SK-N-SH (cell line): ENCODE data around the gene PI4K2A. TPM values are rescaled to one million over a fixed set of nuclear protein-coding genes. Genes with fewer than 3 reads are reported as not detected.

Source experiments
- CTCF ChIA-PET: fragments of 300-600, 350-600 bp; formaldehyde crosslinking; extraction: SDS; loops from one replicate; lab custom pipeline; 2021; lab: Yijun Ruan, JAX
- POLR2A ChIA-PET: fragments of 350-600 bp; sonication (Branson Sonifier 250); formaldehyde crosslinking; extraction: SDS; loops from one replicate; lab custom pipeline; 2020; ENCODE audit warnings: antibody characterized with exemption, inconsistent platforms; lab: Yijun Ruan, JAX
- DNase-seq: peaks from one replicate; pipeline ENCODE4 v3.0.0; 2012
- H2AFZ ChIP-seq: fragments of 200-600 bp; sonication (generic); 2 replicates; pipeline ENCODE4 v1.8.1; 2016; ENCODE audit warnings: antibody characterized with exemption, mild to moderate bottlenecking, low read depth
- H3F3A ChIP-seq: fragments of 200-600 bp; sonication (generic); replicated peaks from 2 replicates; pipeline ENCODE3; 2016; ENCODE audit warnings: antibody characterized with exemption, mild to moderate bottlenecking; ENCODE audit not compliant: insufficient read depth
- H3K27ac ChIP-seq, 2 experiments: fragments of 200-500 bp in 1 of 2; fragments of 200-600 bp in 1 of 2; sonication (Bioruptor generic) in 1 of 2; sonication (generic), shearing (Covaris generic) in 1 of 2; 2 replicates each; pipeline versions ENCODE4 v1.5.1 to v1.6.1; 2014 to 2016; ENCODE audit warnings: low read depth in 2 of 2, inconsistent platforms in 1 of 2, low read length in 1 of 2, mild to moderate bottlenecking in 1 of 2, mixed read lengths in 1 of 2
- H3K27me3 ChIP-seq: fragments of 200-600 bp; sonication (generic), shearing (Covaris generic); 2 replicates; pipeline ENCODE4 v1.6.1; 2016; ENCODE audit warnings: mixed run types; ENCODE audit not compliant: insufficient read depth
- H3K36me3 ChIP-seq, 2 experiments: fragments of 200-500 bp in 1 of 2; fragments of 200-600 bp in 1 of 2; sonication (Bioruptor generic) in 1 of 2; sonication (generic) in 1 of 2; replicated peaks in 1 of 2; 2 replicates each; pipeline versions ENCODE3 to v1.5.1; 2014 to 2016; ENCODE audit warnings: low read length in 1 of 2, mild to moderate bottlenecking in 1 of 2; ENCODE audit not compliant: insufficient read depth in 2 of 2, control insufficient read depth in 1 of 2
- H3K4me1 ChIP-seq, 2 experiments: fragments of 200-500 bp in 1 of 2; fragments of 200-600 bp in 1 of 2; sonication (Bioruptor generic) in 1 of 2; sonication (generic), shearing (Covaris generic) in 1 of 2; 2 replicates each; pipeline versions ENCODE4 v1.5.1 to v1.6.1; 2014 to 2016; ENCODE audit warnings: low read depth in 1 of 2, low read length in 1 of 2, mixed run types in 1 of 2; ENCODE audit not compliant: insufficient read depth in 2 of 2, control insufficient read depth in 1 of 2
- H3K4me2 ChIP-seq: fragments of 200-600 bp; sonication (generic), shearing (Covaris generic); 2 replicates; pipeline ENCODE4 v1.6.1; 2017; ENCODE audit warnings: mixed run types
- H3K4me3 ChIP-seq, 2 experiments: fragments of 200-500 bp in 1 of 2; fragments of 200-600 bp in 1 of 2; sonication (Bioruptor generic) in 1 of 2; sonication (generic), shearing (Covaris generic) in 1 of 2; 2 replicates each; pipeline versions ENCODE4 v1.5.1 to v1.8.1; 2014 to 2016; ENCODE audit warnings: low read depth in 2 of 2, inconsistent platforms in 1 of 2, low read length in 1 of 2, mild to moderate bottlenecking in 1 of 2, mixed read lengths in 1 of 2, moderate library complexity in 1 of 2
- H3K79me2 ChIP-seq: fragments of 200-600 bp; sonication (generic); 2 replicates; pipeline ENCODE4 v1.8.1; 2017; ENCODE audit warnings: mild to moderate bottlenecking; ENCODE audit not compliant: insufficient read depth
- H3K9ac ChIP-seq: fragments of 200-600 bp; sonication (generic); 2 replicates; pipeline ENCODE4 v1.6.1; 2017; ENCODE audit warnings: mixed run types
- H3K9me2 ChIP-seq: fragments of 200-600 bp; sonication (generic); 2 replicates; pipeline ENCODE4 v1.6.1; 2017; ENCODE audit warnings: mixed run types
- H3K9me3 ChIP-seq: fragments of 200-600 bp; sonication (generic); 2 replicates; pipeline ENCODE4 v1.6.1; 2017; ENCODE audit warnings: mixed run types, mild to moderate bottlenecking, moderate library complexity
- H4K20me1 ChIP-seq: fragments of 200-600 bp; sonication (generic); 2 replicates; pipeline ENCODE4 v1.6.1; 2017; ENCODE audit warnings: mild to moderate bottlenecking, mixed run types; ENCODE audit not compliant: insufficient read depth
- CTCF ChIP-seq: fragments of 200-600 bp; sonication (generic); IDR thresholded peaks from 2 replicates; pipeline ENCODE4 v1.6.1; 2017; ENCODE audit warnings: antibody characterized with exemption, mild to moderate bottlenecking, moderate library complexity
- EP300 ChIP-seq, 2 experiments: IDR thresholded peaks; 2 replicates each; pipeline versions ENCODE4 v1.4.0 to v1.6.1; 2012; ENCODE audit warnings: borderline replicate concordance in 1 of 2, low read depth in 1 of 2, low read length in 1 of 2
- EZH2phosphoT487 ChIP-seq: fragments of 200-600 bp; sonication (generic); IDR thresholded peaks from 2 replicates; pipeline ENCODE4 v1.6.1; 2017; ENCODE audit warnings: low read depth, mixed run types, mild to moderate bottlenecking, antibody characterized with exemption, moderate library complexity, borderline replicate concordance
- FOXJ3 ChIP-seq: sonication (generic); formaldehyde crosslinking; IDR thresholded peaks from 2 replicates; pipeline ENCODE4 v1.5.1; 2020; ENCODE audit warnings: mild to moderate bottlenecking, missing genetic modification reagents
- FOXM1 ChIP-seq: IDR thresholded peaks from 2 replicates; pipeline ENCODE4 v1.4.0; 2012; ENCODE audit warnings: low read depth, mild to moderate bottlenecking
- IRF3 ChIP-seq: fragments of 150-350 bp; IDR thresholded peaks from 2 replicates; pipeline ENCODE4 v1.6.1; 2016; ENCODE audit warnings: mild to moderate bottlenecking, low read depth, low read length
- MAX ChIP-seq: IDR thresholded peaks from 2 replicates; pipeline ENCODE4 v1.4.0; 2012; ENCODE audit warnings: low read depth
- POLR2AphosphoS5 ChIP-seq: IDR thresholded peaks from 2 replicates; pipeline ENCODE4 v1.6.1; 2012; ENCODE audit warnings: low read depth, low read length
- RAD21 ChIP-seq: IDR thresholded peaks from 2 replicates; pipeline ENCODE4 v1.6.1; 2012; ENCODE audit warnings: mild to moderate bottlenecking, low read length
- REST ChIP-seq: IDR thresholded peaks from 2 replicates; pipeline ENCODE4 v1.6.1; 2012; ENCODE audit warnings: mild to moderate bottlenecking, low read depth, low read length, moderate library complexity
- RFX5 ChIP-seq: IDR thresholded peaks from 2 replicates; pipeline ENCODE4 v1.6.1; 2012; ENCODE audit warnings: mild to moderate bottlenecking, improper control_type of control experiment, low read length
- TAF1 ChIP-seq: IDR thresholded peaks from 2 replicates; pipeline ENCODE4 v1.6.1; 2012; ENCODE audit warnings: low read depth, mild to moderate bottlenecking, low read length, moderate library complexity, borderline replicate concordance
- USF1 ChIP-seq: IDR thresholded peaks from 2 replicates; pipeline ENCODE4 v1.4.0; 2012; ENCODE audit warnings: low read depth, borderline replicate concordance
- USF2 ChIP-seq: fragments of 150-350 bp; IDR thresholded peaks from 2 replicates; pipeline ENCODE4 v1.6.1; 2017; ENCODE audit warnings: antibody characterized with exemption, low read length, low read depth, borderline replicate concordance
- YY1 ChIP-seq: IDR thresholded peaks from 2 replicates; pipeline ENCODE4 v1.4.0; 2012; ENCODE audit warnings: low read depth, mild to moderate bottlenecking
- ZBTB33 ChIP-seq: IDR thresholded peaks from 2 replicates; pipeline ENCODE4 v1.4.0; 2012; ENCODE audit warnings: low read depth, borderline replicate concordance
- whole genome bisulfite sequencing: methylation state at CpG from one replicate; pipeline ENCODE4 v1.1.6; 2017; ENCODE audit warnings: low lambda C conversion rate; 5-methylcytosine and 5-hydroxymethylcytosine counted together
- polyA plus RNA-seq, 3 experiments: library from polyadenylated mRNA; depleted of rRNA; stranded (reverse); fragments of >200 nt; gene quantifications; 2 replicates each; pipeline ENCODE4 v1.2.3, GENCODE V29; 2012

The PI4K2A gene
- polyA plus RNA-seq, 1 of the 3 experiments (the other 2 are of a cell fraction) = 23.8 TPM

- TF ChIP-seq IRF3 = no peak
- TF ChIP-seq FOXM1 = no peak
- TF ChIP-seq YY1 = no peak
- TF ChIP-seq EZH2phosphoT487 = no peak
- no peak for TF ChIP-seq EP300 (IDR thresholded peaks at IDR 0.05; ENCODE audit: borderline replicate concordance in 1 of 2, low read depth in 1 of 2, low read length in 1 of 2)
- TF ChIP-seq CTCF = no peak
- TF ChIP-seq ZBTB33 = no peak
- no peak for TF ChIP-seq MAX
- TF ChIP-seq USF1 = no peak
- no peak for TF ChIP-seq TAF1
- TF ChIP-seq RFX5 = no peak
These were observed 63.1 kb downstream of the PI4K2A start (continued) for GRCh38 chr10:97703398-97704067.

GRCh38 chr10:97704341-97704740, 63.9 kb downstream of the PI4K2A start:
- H4K20me1 ChIP-seq = no peaks in the 10 kb centered on the region
- H2AFZ ChIP-seq = no peak overlapping the region
- H3K36me3 ChIP-seq = no peaks in the 10 kb centered on the region
- no peak overlapping the region for H3K4me2 ChIP-seq
- H3K9ac ChIP-seq = no peak overlapping the region
- H3K4me1 ChIP-seq = peaks cover 0 to 10% of the 10 kb centered on the region in 2 experiments; a peak in 1 of 4 replicates
- ChIA-PET POLR2A (no interaction called here), CTCF (interaction anchor here (1.3 to 25.0 kb wide), 5 partner anchors 9 to 151 kb away, joined by 3 to 687 read pairs (median 27); partner anchors contain the start of genes AVPI1, MARVELD1 and ZFYVE27)
- H3K79me2 ChIP-seq = no peaks in the 10 kb centered on the region
- H3K9me2 ChIP-seq = no peaks in the 10 kb centered on the region
- H3K27me3 ChIP-seq = no peaks in the 10 kb centered on the region
- 88% methylated on average over 1 of the region's 1 CpG for WGBS
- no peak overlapping the region for H3K4me3 ChIP-seq
- DNase-seq = no peak
- H3F3A ChIP-seq = no peaks in the 10 kb centered on the region
- H3K9me3 ChIP-seq = no peaks in the 10 kb centered on the region
- no peak overlapping the region for H3K27ac ChIP-seq
- TF ChIP-seq REST (no peak), USF2 (no peak), IRF3 (no peak), RAD21 (no peak), FOXM1 (no peak), FOXJ3 (CRISPR knock-in tag) (no peak), POLR2AphosphoS5 (no peak)
